Measurements from ENCODE around the gene PHKG2. TPM values are rescaled to one million over a fixed set of nuclear protein-coding genes. Genes with fewer than 3 reads are reported as not detected.

The PHKG2 gene
- total RNA-seq, 1 experiment from 2014 or later, result 30.9 TPM

- DNase-seq, result peak; percentile 95
- H3K79me2 ChIP-seq (ENCODE audit: low read length), result peaks cover 18% of the 10 kb centered on the region
- no peaks in the 10 kb centered on the region for H3K9me3 ChIP-seq (ENCODE audit: low read length)
- intact Hi-C loops (cut with micrococcal nuclease), result loop anchor here (1.0 to 2.0 kb wide), 3 partner anchors 22 to 74 kb away; partner anchors contain the start of genes CFAP119 and RNF40
- H3K4me1 ChIP-seq (ENCODE audit: insufficient read depth, low read length), result peaks cover 36% of the 10 kb centered on the region
- H3F3A ChIP-seq (ENCODE audit: low read length, unreplicated experiment), result peaks cover 7% of the 10 kb centered on the region
- H2AFZ ChIP-seq (ENCODE audit: low read length), result no peak overlapping the region
- ChIA-PET POLR2A (ENCODE audit: unreplicated experiment) (interaction anchor here (0.8 kb wide), 1 partner anchor 82 kb away, joined by 3 read pairs; no protein-coding TSS in a partner anchor), CTCF (interaction anchor here (0.6 kb wide), 1 partner anchor 104 kb away, joined by 3 read pairs; no protein-coding TSS in a partner anchor)
- TF ChIP-seq CTCF (conservative IDR thresholded peaks at IDR 0.05; ENCODE audit: low read depth, low read length) (no peak), EZH2 (IDR thresholded peaks at IDR 0.05; ENCODE audit: low read length, unreplicated experiment) (no peak), EZH2phosphoT487 (IDR thresholded peaks at IDR 0.05; ENCODE audit: borderline replicate concordance, low read length) (no peak)
- peak overlapping the region; percentile 68 for H3K4me3 ChIP-seq (ENCODE audit: low read length)
- BruUV-seq (replicated peaks), result TSS peak; percentile 91
- H3K27me3 ChIP-seq (ENCODE audit: low read length), result no peaks in the 10 kb centered on the region
- H3K36me3 ChIP-seq (ENCODE audit: low read depth, low read length), result peaks cover 27% of the 10 kb centered on the region
- H3K9me2 ChIP-seq (replicated peaks; ENCODE audit: low read length), result no peaks in the 10 kb centered on the region
- peak overlapping the region; percentile 89 for H3K9ac ChIP-seq (ENCODE audit: low read length)
- H3K27ac ChIP-seq (ENCODE audit: low read length), result peak overlapping the region; percentile 99
- peak; percentile 79 for ATAC-seq
- H3K4me2 ChIP-seq (ENCODE audit: low read length), result peak overlapping the region; percentile 97
- H4K20me1 ChIP-seq (ENCODE audit: low read length), result no peaks in the 10 kb centered on the region
These were observed 7.6 kb upstream of the PHKG2 start for GRCh38 chr16:30740364-30741251.

DNA sequence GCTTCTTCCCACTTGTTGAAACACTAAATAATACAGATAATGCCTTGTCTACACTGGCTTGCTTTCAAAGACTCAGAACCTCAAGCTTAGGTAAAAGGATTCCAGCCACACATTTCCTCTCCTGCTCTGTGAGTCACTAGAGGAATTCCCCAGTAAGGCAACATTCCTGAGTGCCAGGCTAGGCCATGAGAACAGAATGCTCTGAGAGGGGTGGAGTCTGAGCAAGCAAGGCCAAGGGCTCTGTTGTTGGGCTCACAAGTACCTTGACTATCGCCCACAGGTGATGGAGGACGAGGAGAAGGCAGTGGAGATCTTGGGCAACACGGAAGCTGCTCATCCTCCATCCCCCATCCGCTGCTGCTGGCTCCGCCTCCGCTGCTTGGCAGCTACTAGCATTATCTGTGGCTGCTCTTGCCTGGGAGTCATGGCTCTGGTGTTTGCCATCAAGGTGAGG is 6.7 kb upstream of the PHKG2 start:
- H4K20me1 ChIP-seq (ENCODE audit: low read length), result no peaks in the 10 kb centered on the region
- peaks cover 36% of the 10 kb centered on the region for H3K4me1 ChIP-seq (ENCODE audit: insufficient read depth, low read length)
- peaks cover 20% of the 10 kb centered on the region for H3K36me3 ChIP-seq (ENCODE audit: low read depth, low read length)
- peak overlapping the region; percentile 99 for H3K27ac ChIP-seq (ENCODE audit: low read length)
- peaks cover 7% of the 10 kb centered on the region for H3F3A ChIP-seq (ENCODE audit: low read length, unreplicated experiment)
- H3K9ac ChIP-seq (ENCODE audit: low read length), result peak overlapping the region; percentile 89
- H3K4me2 ChIP-seq (ENCODE audit: low read length), result peak overlapping the region; percentile 97
- POLR2A ChIA-PET (ENCODE audit: unreplicated experiment), result interaction anchor here (0.7 kb wide), 1 partner anchor 135 kb away, joined by 4 read pairs; no protein-coding TSS in a partner anchor
- peak; percentile 84 for ATAC-seq
- DNase-seq, result peak; percentile 95
- intact Hi-C loops (cut with micrococcal nuclease), result loop anchor here (2.0 kb wide), 2 partner anchors 21 to 73 kb away; partner anchors contain the start of genes CFAP119 and RNF40
- H3K4me3 ChIP-seq (ENCODE audit: low read length), result peak overlapping the region; percentile 68
- CTCF ChIA-PET, result interaction anchor here (0.6 kb wide), 1 partner anchor 103 kb away, joined by 3 read pairs; no protein-coding TSS in a partner anchor
- no peaks in the 10 kb centered on the region for H3K9me3 ChIP-seq (ENCODE audit: low read length)
- peaks cover 18% of the 10 kb centered on the region for H3K79me2 ChIP-seq (ENCODE audit: low read length)
- H2AFZ ChIP-seq (ENCODE audit: low read length), result no peak overlapping the region
- no peak for TF ChIP-seq EZH2 (IDR thresholded peaks at IDR 0.05; ENCODE audit: low read length, unreplicated experiment)
- TF ChIP-seq CTCF (conservative IDR thresholded peaks at IDR 0.05; ENCODE audit: low read depth, low read length), result no peak
- TF ChIP-seq EZH2phosphoT487 (IDR thresholded peaks at IDR 0.05; ENCODE audit: borderline replicate concordance, low read length), result no peak
- H3K27me3 ChIP-seq (ENCODE audit: low read length), result no peaks in the 10 kb centered on the region
- H3K9me2 ChIP-seq (replicated peaks; ENCODE audit: low read length), result no peaks in the 10 kb centered on the region
- BruUV-seq (replicated peaks), result no TSS peak
